ENCODE results near the gene GALNT3. TPM values are rescaled to one million over a fixed set of nuclear protein-coding genes. Genes with fewer than 3 reads are reported as not detected.

GALNT3 gene
- total RNA-seq: under 0.01 and 0.20 TPM in 2 replicates

GRCh38 chr2:165793779-165794535, at the start of gene GALNT3:
Gene GALNT3, minus strand, starts transcription at chr2:165794247. Its CDS starts 23,547 bp downstream, at chr2:165770700.

Other genes with a start within 250 kb of the GALNT3 start
- 21.3 and 32.3 TPM in 2 replicates for gene TTC21B, start 159.5 kb upstream of the GALNT3 start, total RNA-seq